Measurements from ENCODE around the gene PACS2. TPM values are rescaled to one million over a fixed set of nuclear protein-coding genes. Genes with fewer than 3 reads are reported as not detected.

PACS2 gene
- total RNA-seq, 1 experiment from 2014 or later: 57.7 TPM

DNA sequence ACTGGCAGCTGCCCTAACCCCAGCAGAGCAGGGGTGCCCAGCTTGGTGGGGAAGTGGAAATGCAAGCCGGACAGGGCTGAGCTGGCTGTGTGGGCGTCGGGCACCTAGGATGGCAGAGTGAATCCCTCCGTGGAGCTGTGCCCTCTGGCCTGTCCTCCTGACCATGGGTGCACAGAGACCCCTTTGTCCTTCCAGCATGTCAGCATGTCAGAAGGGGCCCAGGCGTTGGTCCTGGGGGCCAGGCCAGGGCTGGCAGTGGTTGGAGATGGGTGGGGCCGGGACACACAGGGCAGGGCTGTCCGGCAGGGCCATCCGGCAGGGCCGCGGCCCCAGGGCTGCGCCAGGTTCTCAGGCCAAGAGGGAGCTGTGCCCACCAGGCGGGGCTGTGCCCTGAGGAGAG lies 75.0 kb downstream of the PACS2 start:
- Mint-ChIP-seq H3K4me3 (ENCODE audit: unreplicated experiment) (no peak overlapping the region), H3K4me1 (ENCODE audit: insufficient read depth, unreplicated experiment) (no peaks in the 10 kb centered on the region), H3K36me3 (ENCODE audit: insufficient read depth, unreplicated experiment) (peaks cover 12% of the 10 kb centered on the region), H3K27me3 (ENCODE audit: insufficient read depth, unreplicated experiment) (no peaks in the 10 kb centered on the region), H3K27ac (ENCODE audit: low read depth, unreplicated experiment) (no peak overlapping the region), H3K9me3 (ENCODE audit: unreplicated experiment) (no peaks in the 10 kb centered on the region)
- POLR2A ChIA-PET: no interaction called here
- intact Hi-C loops (cut with micrococcal nuclease): no loop called here
- CTCF ChIA-PET: interaction anchor here (0.7 kb wide), 1 partner anchor 175 kb away, joined by 3 read pairs; no protein-coding TSS in a partner anchor
- DNase-seq (ENCODE audit: unreplicated experiment): no peak
- BruUV-seq (replicated peaks): no TSS peak
- TF ChIP-seq, protein P1, sequence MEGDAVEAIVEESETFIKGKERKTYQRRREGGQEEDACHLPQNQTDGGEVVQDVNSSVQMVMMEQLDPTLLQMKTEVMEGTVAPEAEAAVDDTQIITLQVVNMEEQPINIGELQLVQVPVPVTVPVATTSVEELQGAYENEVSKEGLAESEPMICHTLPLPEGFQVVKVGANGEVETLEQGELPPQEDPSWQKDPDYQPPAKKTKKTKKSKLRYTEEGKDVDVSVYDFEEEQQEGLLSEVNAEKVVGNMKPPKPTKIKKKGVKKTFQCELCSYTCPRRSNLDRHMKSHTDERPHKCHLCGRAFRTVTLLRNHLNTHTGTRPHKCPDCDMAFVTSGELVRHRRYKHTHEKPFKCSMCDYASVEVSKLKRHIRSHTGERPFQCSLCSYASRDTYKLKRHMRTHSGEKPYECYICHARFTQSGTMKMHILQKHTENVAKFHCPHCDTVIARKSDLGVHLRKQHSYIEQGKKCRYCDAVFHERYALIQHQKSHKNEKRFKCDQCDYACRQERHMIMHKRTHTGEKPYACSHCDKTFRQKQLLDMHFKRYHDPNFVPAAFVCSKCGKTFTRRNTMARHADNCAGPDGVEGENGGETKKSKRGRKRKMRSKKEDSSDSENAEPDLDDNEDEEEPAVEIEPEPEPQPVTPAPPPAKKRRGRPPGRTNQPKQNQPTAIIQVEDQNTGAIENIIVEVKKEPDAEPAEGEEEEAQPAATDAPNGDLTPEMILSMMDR (IDR thresholded peaks at IDR 0.05; ENCODE audit: unreplicated experiment): no peak

DNA sequence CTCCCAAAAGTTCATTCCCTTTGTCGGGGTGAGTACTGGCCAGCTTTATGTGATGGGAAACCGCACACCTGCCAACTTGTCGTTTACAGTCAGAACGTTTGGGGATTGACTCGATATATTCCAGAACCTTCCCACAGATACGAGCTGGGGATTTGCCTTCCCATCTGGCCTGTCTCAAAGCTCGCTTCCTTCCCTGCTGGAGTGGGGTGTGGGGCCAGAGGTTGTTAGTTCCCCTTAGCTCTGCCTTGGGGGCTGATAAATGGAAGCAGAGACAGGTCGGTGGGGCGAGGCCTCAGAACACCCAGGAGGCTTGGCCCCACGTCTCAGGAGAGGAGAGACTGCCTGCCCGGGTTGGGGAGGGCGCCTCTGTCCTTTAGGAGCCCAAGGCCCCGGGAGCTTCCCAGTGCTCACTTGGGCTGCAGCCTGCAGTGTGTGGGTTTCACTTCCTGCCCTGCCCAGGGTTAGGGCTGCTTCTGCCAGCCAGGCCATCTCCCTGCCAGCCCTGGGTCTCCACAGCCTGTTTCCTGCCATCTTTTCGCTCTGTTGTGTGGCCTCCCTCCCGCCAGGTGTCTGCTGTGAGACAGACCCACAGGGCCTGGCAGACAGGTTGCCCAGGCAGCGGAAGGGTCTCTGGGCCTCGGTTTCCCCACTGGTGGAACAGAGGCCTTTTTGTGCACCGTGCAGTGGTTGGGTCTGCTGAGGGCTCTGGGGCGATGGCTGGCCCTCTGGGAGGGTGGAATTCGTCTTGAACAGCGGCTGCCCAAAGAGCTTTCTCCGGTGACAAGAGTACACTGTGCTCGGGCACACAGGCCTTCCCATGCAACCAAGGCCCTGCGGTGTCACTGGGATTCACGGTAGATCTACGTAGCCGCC lies 75.7 kb downstream of the PACS2 start:
- Mint-ChIP-seq H3K27ac (ENCODE audit: low read depth, unreplicated experiment) (no peak overlapping the region), H3K27me3 (ENCODE audit: insufficient read depth, unreplicated experiment) (no peaks in the 10 kb centered on the region), H3K9me3 (ENCODE audit: unreplicated experiment) (no peaks in the 10 kb centered on the region), H3K4me3 (ENCODE audit: unreplicated experiment) (no peak overlapping the region), H3K4me1 (ENCODE audit: insufficient read depth, unreplicated experiment) (no peaks in the 10 kb centered on the region), H3K36me3 (ENCODE audit: insufficient read depth, unreplicated experiment) (peaks cover 5% of the 10 kb centered on the region)
- POLR2A ChIA-PET: no interaction called here
- no peak for DNase-seq (ENCODE audit: unreplicated experiment)
- TF ChIP-seq, protein P1 (IDR thresholded peaks at IDR 0.05; ENCODE audit: unreplicated experiment): no peak
- no TSS peak for BruUV-seq (replicated peaks)
- CTCF ChIA-PET: no interaction called here
- intact Hi-C loops (cut with micrococcal nuclease): no loop called here

DNA sequence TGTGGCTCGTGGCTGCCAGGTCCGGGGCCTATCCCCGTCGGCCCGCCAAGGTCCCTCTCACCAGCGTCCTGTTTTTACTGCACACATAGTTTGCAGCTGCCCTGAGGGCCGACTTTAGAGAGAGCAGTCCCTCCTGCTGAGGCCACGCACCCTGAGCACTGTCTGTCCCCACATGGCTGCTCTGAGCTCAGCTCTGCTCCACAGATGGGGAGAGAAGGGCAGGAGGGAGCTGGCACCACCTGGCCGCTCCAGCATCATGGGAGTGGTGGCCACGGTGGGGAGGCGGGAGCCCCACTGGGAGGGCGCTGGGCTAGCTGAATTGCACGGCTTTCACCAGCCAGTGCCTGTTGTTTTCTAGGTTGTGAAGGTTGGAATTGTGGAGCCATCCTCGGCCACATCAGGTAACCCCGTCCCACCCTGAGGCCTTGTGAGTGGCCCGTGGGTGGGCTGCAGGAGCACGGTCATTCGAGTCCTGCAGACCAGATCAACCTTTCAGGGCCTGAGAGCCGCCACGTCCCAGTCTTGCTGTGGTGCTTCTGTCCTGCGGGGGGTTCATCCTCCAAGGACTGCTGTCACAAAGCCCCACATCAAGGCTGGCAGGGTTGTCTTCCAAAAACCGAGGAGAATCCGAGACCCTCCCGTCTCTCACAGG lies 76.4 kb downstream of the PACS2 start:
- TF ChIP-seq, protein P1 (IDR thresholded peaks at IDR 0.05; ENCODE audit: unreplicated experiment): no peak
- ChIA-PET POLR2A (no interaction called here), CTCF (no interaction called here)
- no peak overlapping the region for H3K27ac Mint-ChIP-seq (ENCODE audit: low read depth, unreplicated experiment)
- no peaks in the 10 kb centered on the region for H3K4me1 Mint-ChIP-seq (ENCODE audit: insufficient read depth, unreplicated experiment)
- no peak overlapping the region for H3K4me3 Mint-ChIP-seq (ENCODE audit: unreplicated experiment)
- DNase-seq (ENCODE audit: unreplicated experiment): no peak
- intact Hi-C loops (cut with micrococcal nuclease): no loop called here
- H3K36me3 Mint-ChIP-seq (ENCODE audit: insufficient read depth, unreplicated experiment): peaks cover 4% of the 10 kb centered on the region
- BruUV-seq (replicated peaks): no TSS peak
- H3K9me3 Mint-ChIP-seq (ENCODE audit: unreplicated experiment): no peaks in the 10 kb centered on the region
- no peaks in the 10 kb centered on the region for H3K27me3 Mint-ChIP-seq (ENCODE audit: insufficient read depth, unreplicated experiment)

DNA sequence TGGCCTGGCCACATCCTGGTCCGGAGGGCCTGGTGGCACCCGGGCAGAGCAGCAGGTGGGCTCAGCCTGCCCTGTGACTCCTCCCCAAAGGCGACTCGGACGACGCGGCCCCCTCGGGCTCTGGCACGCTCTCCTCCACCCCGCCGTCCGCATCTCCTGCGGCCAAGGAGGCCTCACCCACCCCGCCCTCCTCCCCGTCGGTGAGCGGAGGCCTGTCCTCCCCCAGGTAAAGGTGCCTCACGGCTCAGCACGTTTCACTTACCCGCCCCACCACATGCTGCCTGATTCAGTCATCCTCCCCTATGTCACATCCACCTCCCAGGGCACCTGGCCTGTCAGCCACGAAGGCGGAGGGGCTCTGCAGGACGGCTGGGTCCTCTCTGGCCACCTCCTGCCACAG lies 77.0 kb downstream of the PACS2 start:
- CTCF ChIA-PET: no interaction called here
- no peak for DNase-seq (ENCODE audit: unreplicated experiment)
- POLR2A ChIA-PET: no interaction called here
- no peaks in the 10 kb centered on the region for H3K9me3 Mint-ChIP-seq (ENCODE audit: unreplicated experiment)
- intact Hi-C loops (cut with micrococcal nuclease): no loop called here
- H3K36me3 Mint-ChIP-seq (ENCODE audit: insufficient read depth, unreplicated experiment): peaks cover 4% of the 10 kb centered on the region
- H3K4me1 Mint-ChIP-seq (ENCODE audit: insufficient read depth, unreplicated experiment): no peaks in the 10 kb centered on the region
- BruUV-seq (replicated peaks): no TSS peak
- no peak overlapping the region for H3K4me3 Mint-ChIP-seq (ENCODE audit: unreplicated experiment)
- no peaks in the 10 kb centered on the region for H3K27me3 Mint-ChIP-seq (ENCODE audit: insufficient read depth, unreplicated experiment)
- TF ChIP-seq, protein P1 (IDR thresholded peaks at IDR 0.05; ENCODE audit: unreplicated experiment): no peak
- H3K27ac Mint-ChIP-seq (ENCODE audit: low read depth, unreplicated experiment): no peak overlapping the region
